ENCODE data around the gene OLFM1. TPM values are rescaled to one million over a fixed set of nuclear protein-coding genes. Genes with fewer than 3 reads are reported as not detected.

OLFM1 gene
- total and polyA plus RNA-seq, 2 of the 4 experiments (the other 2 are of a cell fraction), result 0.36 to 0.38 TPM

GRCh38 chr9:135127718-135128670, 40.5 kb downstream of the OLFM1 start:
- no peak overlapping the region for H3K4ac ChIP-seq (ENCODE audit: low read depth, low read length)
- POLR2A ChIA-PET (ENCODE audit: unreplicated experiment), result no interaction called here
- DNase-seq (no peak), ATAC-seq (ENCODE audit: low read depth) (no peak)
- H3K9me3 ChIP-seq (ENCODE audit: control insufficient read depth, insufficient read depth, low read length), result peaks cover 38% of the 10 kb centered on the region
- H3K4me2 ChIP-seq (ENCODE audit: low read depth, low read length), result no peak overlapping the region
- 53% methylated on average over 7 of the region's 23 CpGs; no CpG with 5 or more reads in 1 of the 2 experiments for WGBS, 2 experiments (ENCODE audit: extremely low coverage in 2 of 2, insufficient read length in 1 of 2)
- CTCF ChIA-PET, result no interaction called here
- no peak overlapping the region for H2BK120ac ChIP-seq (ENCODE audit: low read depth, low read length)
- H2BK15ac ChIP-seq (ENCODE audit: low read depth, low read length), result no peak overlapping the region
- H3K27me3 ChIP-seq (ENCODE audit: control insufficient read depth, insufficient read depth, low read length), result no peaks in the 10 kb centered on the region
- H2BK5ac ChIP-seq (ENCODE audit: low read depth, low read length, poor library complexity, severe bottlenecking), result no peak overlapping the region
- H2AK9ac ChIP-seq (replicated peaks; ENCODE audit: low read depth, low read length, poor library complexity), result no peak overlapping the region
- H2AFZ ChIP-seq (replicated peaks; ENCODE audit: low read length, poor library complexity), result no peak overlapping the region
- no peaks in the 10 kb centered on the region for H3K4me1 ChIP-seq (ENCODE audit: control insufficient read depth, insufficient read depth, low read length)
- H4K20me1 ChIP-seq (ENCODE audit: insufficient read depth, low read length), result no peaks in the 10 kb centered on the region
- intact Hi-C loops (cut with micrococcal nuclease) (no loop called here), dilution Hi-C loops (cut with HindIII; ENCODE audit: low sequenced_read_pairs, unreplicated experiment) (no loop called here), in situ Hi-C loops (cut with MboI; ENCODE audit: low sequenced_read_pairs) (no loop called here)
- H3K79me1 ChIP-seq (ENCODE audit: low read depth in 1 of 2, low read length in 2 of 2), result no peaks in the 10 kb centered on the region
- no peak overlapping the region for H3K18ac ChIP-seq (ENCODE audit: low read depth, low read length)
- no peak overlapping the region for H3K4me3 ChIP-seq (ENCODE audit: insufficient read depth, low read depth, low read length)
- no peak overlapping the region for H3K27ac ChIP-seq (ENCODE audit: insufficient read depth, low read length)
- H3K9ac ChIP-seq (ENCODE audit: low read depth, low read length), result no peak overlapping the region
- TF ChIP-seq MAZ (IDR thresholded peaks at IDR 0.05; ENCODE audit: borderline replicate concordance, low read depth, low read length), result no peak
- no peak for TF ChIP-seq FOS (IDR thresholded peaks at IDR 0.05; ENCODE audit: low read depth, low read length)
- no peak for TF ChIP-seq MAFK (IDR thresholded peaks at IDR 0.05; ENCODE audit: low read depth, low read length)
- TF ChIP-seq CHD1 (IDR thresholded peaks at IDR 0.05; ENCODE audit: low read depth, low read length), result no peak
- no peak overlapping the region for H2AK5ac ChIP-seq (ENCODE audit: low read depth, low read length)
- H2BK20ac ChIP-seq (ENCODE audit: low read depth, low read length), result no peak overlapping the region
- no TSS peak for BruUV-seq (replicated peaks)
- no peaks in the 10 kb centered on the region for H3K36me3 ChIP-seq (ENCODE audit: control insufficient read depth, insufficient read depth, low read length)
- H3K14ac ChIP-seq (replicated peaks; ENCODE audit: low read depth, low read length), result no peak overlapping the region
- H4K5ac ChIP-seq (ENCODE audit: low read depth, low read length), result no peak overlapping the region
- H4K8ac ChIP-seq (ENCODE audit: low read depth in 2 of 2, low read length in 2 of 2), result no peak overlapping the region
- no peak overlapping the region for H4K91ac ChIP-seq (ENCODE audit: insufficient read depth, low read depth, low read length)
- H3K56ac ChIP-seq (ENCODE audit: extremely low read depth, insufficient read depth, low read length), result no peak overlapping the region
- no peak overlapping the region for H3K23ac ChIP-seq (ENCODE audit: low read depth, low read length)
- no peaks in the 10 kb centered on the region for H3K9me1 ChIP-seq (ENCODE audit: insufficient read depth, low read length)

Measured in IMR-90 (cell line).